HG02763 (cell line): ENCODE measurements around the gene CLVS2.

ENCODE experiments used
- ATAC-seq: cut with Tn5 transposase; IDR thresholded peaks from one replicate; pipeline ENCODE4 v1.9.1; 2021; ENCODE audit warnings: mild to moderate bottlenecking, moderate library complexity; ENCODE audit not compliant: unreplicated experiment

Gene CLVS2

DNA sequence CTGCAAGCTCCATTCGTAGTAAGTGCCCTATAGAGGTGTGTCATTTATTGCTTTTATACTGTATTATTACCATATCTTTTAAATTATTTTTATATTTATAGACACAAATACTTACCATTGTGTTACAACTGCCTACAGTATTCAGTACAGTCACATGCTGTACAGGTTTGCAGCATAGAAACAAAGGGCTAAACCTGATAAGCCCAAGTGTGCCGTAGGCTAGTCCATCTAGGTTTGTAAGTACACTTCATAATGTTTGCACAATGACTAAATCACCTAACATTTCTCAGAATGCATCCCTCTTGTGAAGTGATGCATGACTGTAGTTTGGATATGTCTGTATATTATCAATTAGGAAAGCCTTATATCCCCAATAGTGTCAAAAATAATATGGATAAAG, 122.8 kb downstream of the CLVS2 start:
- ATAC-seq: no peak
